ENCODE measurements around the gene PLEKHG3.

DNA sequence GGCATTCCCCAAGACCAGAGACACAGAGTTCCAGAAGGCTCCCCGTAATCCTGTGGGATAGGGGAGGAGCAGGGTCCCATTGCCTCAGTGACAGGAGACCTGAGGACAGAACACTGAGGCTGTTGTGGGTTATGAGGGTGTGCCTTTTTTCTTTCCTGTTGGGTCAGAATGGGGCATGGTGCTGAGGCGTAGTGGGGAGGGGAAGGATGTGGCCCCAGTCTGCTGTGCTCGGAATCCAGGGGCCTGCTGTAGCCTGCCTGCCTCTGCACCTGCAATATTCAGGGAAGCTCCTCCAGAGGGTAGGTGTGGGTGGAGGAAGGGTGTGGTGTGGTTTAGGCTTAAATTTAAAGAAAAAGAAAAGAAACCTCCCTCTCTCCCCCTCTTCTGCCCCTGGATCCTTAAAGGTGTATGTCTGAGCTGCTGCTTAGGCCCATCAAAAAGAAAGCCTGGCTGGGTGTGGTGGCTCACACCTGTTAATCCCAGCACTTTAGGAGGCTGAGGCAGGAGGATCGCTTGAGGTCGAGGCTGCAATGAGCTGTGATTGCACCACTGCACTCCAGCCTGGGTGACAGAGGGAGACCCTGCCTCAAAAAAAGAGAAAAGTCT is 18.7 kb downstream of the PLEKHG3 start:
- TF ChIP-seq POLR2A (IDR thresholded peaks at IDR 0.05), result no peak
- no peak for TF ChIP-seq CTCF (IDR thresholded peaks at IDR 0.05)
- TF ChIP-seq POLR2AphosphoS5 (IDR thresholded peaks at IDR 0.05), result no peak
